ENCODE results near the gene PLA2G2C.

PLA2G2C gene

GRCh38 chr1:20227704-20228103 is 41.4 kb upstream of the PLA2G2C start:
- no peak overlapping the region for H2AFZ ChIP-seq (ENCODE audit: low read depth, low read length)
- DNase-seq: no peak
- no peaks in the 10 kb centered on the region for H3K9me3 ChIP-seq (ENCODE audit: insufficient read depth, low read length, severe bottlenecking)
- H3K27ac ChIP-seq (ENCODE audit: low read length): no peak overlapping the region
- H3K4me3 ChIP-seq (ENCODE audit: low read depth in 1 of 2, low read length in 2 of 2): no peak overlapping the region
- H3K27me3 ChIP-seq (ENCODE audit: insufficient read depth, low read length, poor library complexity): peaks cover 9% of the 10 kb centered on the region
- no peak for ATAC-seq (ENCODE audit: insufficient read depth, low read depth)
- H4K20me1 ChIP-seq (ENCODE audit: insufficient read depth, low read length): no peaks in the 10 kb centered on the region
- H3K79me2 ChIP-seq (ENCODE audit: insufficient read depth, low read length): no peaks in the 10 kb centered on the region
- H3K36me3 ChIP-seq (ENCODE audit: insufficient read depth, low read length): no peaks in the 10 kb centered on the region
- no peak for TF ChIP-seq EZH2 (IDR thresholded peaks at IDR 0.05; ENCODE audit: borderline replicate concordance, low read depth, low read length, severe bottlenecking)
- TF ChIP-seq, protein P1, sequence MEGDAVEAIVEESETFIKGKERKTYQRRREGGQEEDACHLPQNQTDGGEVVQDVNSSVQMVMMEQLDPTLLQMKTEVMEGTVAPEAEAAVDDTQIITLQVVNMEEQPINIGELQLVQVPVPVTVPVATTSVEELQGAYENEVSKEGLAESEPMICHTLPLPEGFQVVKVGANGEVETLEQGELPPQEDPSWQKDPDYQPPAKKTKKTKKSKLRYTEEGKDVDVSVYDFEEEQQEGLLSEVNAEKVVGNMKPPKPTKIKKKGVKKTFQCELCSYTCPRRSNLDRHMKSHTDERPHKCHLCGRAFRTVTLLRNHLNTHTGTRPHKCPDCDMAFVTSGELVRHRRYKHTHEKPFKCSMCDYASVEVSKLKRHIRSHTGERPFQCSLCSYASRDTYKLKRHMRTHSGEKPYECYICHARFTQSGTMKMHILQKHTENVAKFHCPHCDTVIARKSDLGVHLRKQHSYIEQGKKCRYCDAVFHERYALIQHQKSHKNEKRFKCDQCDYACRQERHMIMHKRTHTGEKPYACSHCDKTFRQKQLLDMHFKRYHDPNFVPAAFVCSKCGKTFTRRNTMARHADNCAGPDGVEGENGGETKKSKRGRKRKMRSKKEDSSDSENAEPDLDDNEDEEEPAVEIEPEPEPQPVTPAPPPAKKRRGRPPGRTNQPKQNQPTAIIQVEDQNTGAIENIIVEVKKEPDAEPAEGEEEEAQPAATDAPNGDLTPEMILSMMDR (IDR thresholded peaks at IDR 0.05; ENCODE audit: borderline replicate concordance, extremely low read depth, low read length, poor library complexity, severe bottlenecking): no peak
- no peaks in the 10 kb centered on the region for H3K4me1 ChIP-seq (ENCODE audit: insufficient read depth, low read length)
- no peak overlapping the region for H3K4me2 ChIP-seq (ENCODE audit: insufficient read depth, low read length)
- H3K9ac ChIP-seq (ENCODE audit: low read depth, low read length): no peak overlapping the region

- Histone ChIP-seq H3K79me2 (ENCODE audit: insufficient read depth, low read length) (no peaks in the 10 kb centered on the region), H2AFZ (ENCODE audit: low read depth, low read length) (no peak overlapping the region), H3K27ac (ENCODE audit: low read length) (no peak overlapping the region), H4K20me1 (ENCODE audit: insufficient read depth, low read length) (no peaks in the 10 kb centered on the region), H3K9ac (ENCODE audit: low read depth, low read length) (no peak overlapping the region), H3K9me3 (ENCODE audit: insufficient read depth, low read length, severe bottlenecking) (no peaks in the 10 kb centered on the region), H3K27me3 (ENCODE audit: insufficient read depth, low read length, poor library complexity) (peaks cover 5% of the 10 kb centered on the region), H3K4me1 (ENCODE audit: insufficient read depth, low read length) (no peaks in the 10 kb centered on the region), H3K4me3 (ENCODE audit: low read depth in 1 of 2, low read length in 2 of 2) (no peak overlapping the region), H3K4me2 (ENCODE audit: insufficient read depth, low read length) (no peak overlapping the region), H3K36me3 (ENCODE audit: insufficient read depth, low read length) (no peaks in the 10 kb centered on the region)
- no peak for DNase-seq
- ATAC-seq (ENCODE audit: insufficient read depth, low read depth): no peak
- TF ChIP-seq, protein P1 (IDR thresholded peaks at IDR 0.05; ENCODE audit: borderline replicate concordance, extremely low read depth, low read length, poor library complexity, severe bottlenecking): no peak
- no peak for TF ChIP-seq EZH2 (IDR thresholded peaks at IDR 0.05; ENCODE audit: borderline replicate concordance, low read depth, low read length, severe bottlenecking)
Observed at GRCh38 chr1:20224546-20224945, 38.2 kb upstream of the PLA2G2C start.

- no peak for DNase-seq
- no peak overlapping the region for H2AFZ ChIP-seq (ENCODE audit: low read depth, low read length)
Observed at GRCh38 chr1:20223551-20224419, 37.5 kb upstream of the PLA2G2C start.

More at GRCh38 chr1:20223551-20224419, 37.5 kb upstream of the PLA2G2C start:
- Histone ChIP-seq H3K4me3 (ENCODE audit: low read depth in 1 of 2, low read length in 2 of 2) (no peak overlapping the region), H3K79me2 (ENCODE audit: insufficient read depth, low read length) (no peaks in the 10 kb centered on the region), H3K9ac (ENCODE audit: low read depth, low read length) (no peak overlapping the region), H3K36me3 (ENCODE audit: insufficient read depth, low read length) (no peaks in the 10 kb centered on the region), H3K27ac (ENCODE audit: low read length) (no peak overlapping the region), H4K20me1 (ENCODE audit: insufficient read depth, low read length) (no peaks in the 10 kb centered on the region), H3K4me1 (ENCODE audit: insufficient read depth, low read length) (no peaks in the 10 kb centered on the region), H3K27me3 (ENCODE audit: insufficient read depth, low read length, poor library complexity) (peaks cover 5% of the 10 kb centered on the region), H3K9me3 (ENCODE audit: insufficient read depth, low read length, severe bottlenecking) (no peaks in the 10 kb centered on the region), H3K4me2 (ENCODE audit: insufficient read depth, low read length) (no peak overlapping the region)
- no peak for TF ChIP-seq EZH2 (IDR thresholded peaks at IDR 0.05; ENCODE audit: borderline replicate concordance, low read depth, low read length, severe bottlenecking)
- TF ChIP-seq, protein P1 (IDR thresholded peaks at IDR 0.05; ENCODE audit: borderline replicate concordance, extremely low read depth, low read length, poor library complexity, severe bottlenecking): no peak
- no peak for ATAC-seq (ENCODE audit: insufficient read depth, low read depth)
